ENCODE measurements around the gene CAP2.
"Not testable (repeated sequence)": the region's sequence is repeated elsewhere in the genome, so short reads cannot be mapped to it uniquely, and the experiment has no call there.

The CAP2 gene

DNA sequence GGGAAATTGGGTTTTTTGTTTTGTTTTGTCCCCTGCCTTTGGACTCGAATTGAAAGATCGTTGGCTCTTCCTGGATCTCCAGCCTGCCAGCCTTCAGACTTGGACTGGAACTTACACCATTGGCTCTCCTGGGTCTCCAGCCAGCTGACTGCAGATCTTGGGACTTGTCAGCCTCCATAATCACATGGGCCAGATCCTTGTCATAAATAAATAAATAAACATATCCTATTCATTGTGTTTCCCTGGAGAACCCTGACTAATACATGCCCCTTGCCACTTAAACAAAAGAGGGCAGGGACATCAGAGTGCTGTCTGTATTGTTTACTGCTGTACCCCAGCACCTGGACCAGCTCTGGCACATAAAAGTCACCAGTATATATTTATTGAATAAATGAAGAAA lies 101.5 kb downstream of the CAP2 start:
- in situ Hi-C loops (cut with MboI; ENCODE audit: low sequenced_read_pairs): no loop called here

GRCh38 chr6:17497535-17498095 lies 104.2 kb downstream of the CAP2 start:
- in situ Hi-C loops (cut with MboI; ENCODE audit: low sequenced_read_pairs): no loop called here

DNA sequence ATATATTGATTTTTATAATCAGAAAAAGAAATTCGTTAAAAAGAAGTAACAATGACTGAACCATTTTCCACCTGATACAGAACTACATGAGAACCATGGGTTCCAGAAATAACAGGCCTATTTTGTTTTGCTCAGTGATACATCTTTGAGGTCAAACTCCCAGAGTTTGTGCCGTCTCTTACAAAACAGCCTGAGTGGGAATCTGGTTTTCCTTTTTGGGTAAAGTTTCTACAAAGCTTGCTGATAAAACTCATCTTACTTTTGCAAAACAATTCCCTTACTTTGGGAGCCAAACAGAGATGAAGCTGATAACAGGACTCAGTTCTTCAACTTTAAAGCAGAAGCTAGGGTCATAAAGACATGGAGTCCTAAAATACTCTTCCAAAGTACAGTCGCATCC lies 108.0 kb downstream of the CAP2 start:
- in situ Hi-C loops (cut with MboI; ENCODE audit: low sequenced_read_pairs): no loop called here

GRCh38 chr6:17501982-17502704 lies 108.7 kb downstream of the CAP2 start:
- in situ Hi-C loops (cut with MboI; ENCODE audit: low sequenced_read_pairs): no loop called here

DNA sequence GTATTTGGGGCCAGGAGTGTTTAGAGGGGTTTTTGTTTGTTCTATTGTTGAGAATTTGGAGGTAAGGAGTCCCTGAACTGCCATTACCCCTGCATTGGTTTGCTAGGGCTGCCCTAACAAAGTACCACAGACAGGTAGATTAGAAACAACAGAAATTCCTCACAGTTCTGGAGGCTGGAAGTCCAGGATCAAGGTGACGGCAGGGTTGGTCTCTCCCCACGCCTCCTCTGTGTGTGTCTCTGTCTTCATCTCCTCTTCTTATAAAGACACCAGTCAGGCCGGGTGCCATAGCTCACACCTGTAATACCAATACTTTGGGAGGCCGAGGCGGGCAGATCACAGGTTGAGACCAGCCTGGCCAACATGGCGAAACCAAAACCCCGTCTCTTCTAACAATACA lies 109.7 kb downstream of the CAP2 start:
- in situ Hi-C loops (cut with MboI; ENCODE audit: low sequenced_read_pairs): no loop called here

GRCh38 chr6:17504005-17504404 lies 110.6 kb downstream of the CAP2 start:
- in situ Hi-C loops (cut with MboI; ENCODE audit: low sequenced_read_pairs): no loop called here

DNA sequence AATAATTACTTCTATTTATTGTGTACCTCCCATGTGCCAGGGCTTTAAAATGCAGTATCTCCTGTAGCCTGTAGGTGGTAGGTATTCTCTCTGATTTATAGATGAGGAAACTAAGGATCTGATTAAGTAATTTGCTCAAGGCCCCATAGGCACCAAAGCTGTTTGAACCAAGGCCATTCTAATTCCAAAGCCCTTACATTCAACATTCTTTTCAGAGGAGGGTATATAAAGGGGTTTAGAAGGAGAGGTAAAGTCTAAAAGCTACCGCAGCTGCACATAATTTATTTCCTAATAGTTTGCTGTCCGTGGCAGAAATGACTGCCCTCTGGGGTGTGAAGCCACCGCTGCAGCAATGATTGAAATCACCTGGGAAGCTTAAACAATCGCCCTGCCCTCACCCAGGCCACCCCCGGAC lies 111.7 kb downstream of the CAP2 start:
- in situ Hi-C loops (cut with MboI; ENCODE audit: low sequenced_read_pairs): no loop called here

- in situ Hi-C loops (cut with MboI; ENCODE audit: low sequenced_read_pairs): no loop called here
Observed at GRCh38 chr6:17505767-17506280, 112.4 kb downstream of the CAP2 start.

- in situ Hi-C loops (cut with MboI; ENCODE audit: low sequenced_read_pairs): no loop called here
Observed at GRCh38 chr6:17506531-17506930, 113.1 kb downstream of the CAP2 start.

GRCh38 chr6:17506962-17507361 lies 113.6 kb downstream of the CAP2 start:
- in situ Hi-C loops (cut with MboI; ENCODE audit: low sequenced_read_pairs): no loop called here

DNA sequence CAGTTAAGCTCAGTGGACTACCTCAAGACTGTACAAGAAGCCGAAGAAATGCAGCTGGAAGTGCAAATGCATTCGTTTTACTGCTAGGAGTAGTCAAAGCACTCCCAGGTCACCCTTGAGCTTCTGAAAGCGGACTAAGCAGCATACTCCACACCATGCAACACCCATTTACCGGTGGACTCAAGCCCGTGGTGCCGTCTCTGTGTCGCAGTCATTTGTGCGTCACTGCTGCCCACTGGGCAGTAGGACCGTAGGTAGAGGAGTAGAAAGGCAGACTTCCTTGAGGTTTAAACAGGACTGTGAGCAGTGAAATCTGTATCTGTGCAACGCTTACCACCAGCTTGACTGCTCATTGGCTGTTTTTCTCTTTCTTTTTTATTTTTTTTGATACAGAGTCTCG lies 117.7 kb downstream of the CAP2 start:
- in situ Hi-C loops (cut with MboI; ENCODE audit: low sequenced_read_pairs): no loop called here

- in situ Hi-C loops (cut with MboI; ENCODE audit: low sequenced_read_pairs): no loop called here
Observed at GRCh38 chr6:17511580-17511979, 118.2 kb downstream of the CAP2 start.

GRCh38 chr6:17519120-17519519 lies 125.7 kb downstream of the CAP2 start:
- in situ Hi-C loops (cut with MboI; ENCODE audit: low sequenced_read_pairs): no loop called here

DNA sequence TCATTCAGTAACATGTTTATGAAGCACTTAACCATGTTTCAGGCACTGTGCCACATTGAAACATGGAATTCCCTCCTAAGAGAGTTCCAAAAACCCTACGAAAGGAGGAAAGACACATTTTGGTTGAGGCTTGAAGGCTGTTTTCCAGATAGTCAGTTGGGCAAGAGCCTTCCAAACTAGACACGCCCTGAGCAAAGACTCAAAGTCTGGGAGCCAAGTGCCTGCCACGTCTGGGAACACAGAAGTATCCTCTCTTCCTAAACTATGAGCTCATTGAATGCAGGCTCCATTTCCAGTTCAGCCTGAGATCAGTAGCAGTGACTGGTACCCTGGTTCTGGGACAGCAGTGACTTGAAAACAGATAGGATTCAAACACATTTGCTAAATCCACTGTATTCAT lies 132.2 kb downstream of the CAP2 start:
- in situ Hi-C loops (cut with MboI; ENCODE audit: low sequenced_read_pairs): no loop called here

DNA sequence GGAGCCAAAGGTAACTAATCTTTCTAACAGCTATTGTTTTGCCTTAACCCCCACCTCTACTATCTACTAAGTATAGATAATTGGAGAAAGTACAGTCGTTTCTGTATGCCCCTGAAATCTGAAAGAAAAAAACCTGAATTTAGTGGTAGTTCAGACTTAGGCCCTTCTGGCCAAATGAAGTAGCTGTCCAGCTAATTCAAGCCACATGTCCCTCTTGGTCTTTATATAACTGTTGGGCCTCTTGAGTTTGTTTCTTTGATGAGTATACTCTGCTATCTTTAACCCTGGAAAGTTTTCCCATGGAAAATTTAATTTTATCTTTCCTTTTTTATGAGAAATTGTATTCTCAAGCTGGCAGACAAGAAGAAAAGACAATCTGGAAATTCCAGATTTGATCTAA lies 133.7 kb downstream of the CAP2 start:
- in situ Hi-C loops (cut with MboI; ENCODE audit: low sequenced_read_pairs): no loop called here

DNA sequence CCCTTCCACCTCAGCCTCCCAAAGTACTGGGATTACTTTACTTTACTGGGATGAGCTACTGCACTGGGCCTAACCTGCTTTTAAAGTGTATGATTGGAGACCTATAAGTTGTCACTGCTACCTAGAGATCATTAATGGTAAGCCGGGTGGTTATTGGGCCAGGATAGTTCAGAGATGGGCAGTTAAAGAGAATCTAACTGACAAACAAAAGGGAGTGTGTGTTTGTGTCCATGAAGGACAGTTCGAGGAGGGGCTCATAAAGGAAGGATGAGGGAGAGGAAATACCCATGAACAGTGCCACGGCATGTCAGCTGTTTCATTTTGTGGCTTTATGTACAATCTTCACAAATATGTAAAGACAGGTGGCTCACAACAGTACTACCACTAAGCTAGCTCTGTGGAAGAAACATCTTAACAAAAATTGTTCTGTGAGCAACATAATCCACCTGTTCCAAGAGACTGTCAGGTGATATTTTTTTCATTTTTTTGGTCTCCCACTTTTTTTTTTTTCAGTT lies 137.0 kb downstream of the CAP2 start:
- in situ Hi-C loops (cut with MboI; ENCODE audit: low sequenced_read_pairs): no loop called here

DNA sequence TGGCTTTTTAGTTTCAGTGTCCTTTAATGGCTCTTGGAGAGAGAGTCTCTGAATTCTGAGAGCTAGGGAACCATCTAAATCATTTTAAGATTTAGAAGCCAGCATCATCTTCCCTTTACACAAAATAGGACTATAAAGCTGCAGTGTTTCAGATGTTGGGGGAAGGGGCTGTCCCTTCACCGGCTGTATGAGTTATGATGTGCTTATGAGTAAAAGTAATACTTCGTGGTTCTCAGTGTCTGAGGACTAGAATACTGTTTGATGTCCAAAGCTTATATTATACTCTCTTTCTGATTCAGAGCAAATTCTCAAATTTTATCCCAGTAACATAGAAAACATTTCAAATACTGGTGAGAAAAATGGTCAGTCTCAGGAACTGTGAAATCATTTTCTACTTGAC lies 143.2 kb downstream of the CAP2 start:
- in situ Hi-C loops (cut with MboI; ENCODE audit: low sequenced_read_pairs): no loop called here

- in situ Hi-C loops (cut with MboI; ENCODE audit: low sequenced_read_pairs): no loop called here
Observed at GRCh38 chr6:17542243-17542642, 148.8 kb downstream of the CAP2 start.

DNA sequence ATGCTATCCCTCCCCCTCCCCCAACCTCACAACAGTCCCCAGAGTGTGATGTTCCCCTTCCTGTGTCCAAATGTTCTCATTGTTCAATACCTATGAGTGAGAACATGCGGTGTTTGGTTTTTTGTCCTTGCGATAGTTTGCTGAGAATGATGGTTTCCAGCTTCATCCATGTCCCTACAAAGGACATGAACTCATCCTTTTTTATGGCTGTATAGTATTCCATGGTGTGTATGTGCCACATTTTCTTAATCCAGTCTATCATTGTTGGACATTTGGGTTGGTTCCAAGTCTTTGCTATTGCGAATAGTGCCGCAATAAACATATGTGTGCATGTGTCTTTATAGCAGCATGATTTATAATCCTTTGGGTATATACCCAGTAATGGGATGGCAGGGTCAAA lies 152.3 kb downstream of the CAP2 start:
- in situ Hi-C loops (cut with MboI; ENCODE audit: low sequenced_read_pairs): not testable (repeated sequence)

DNA sequence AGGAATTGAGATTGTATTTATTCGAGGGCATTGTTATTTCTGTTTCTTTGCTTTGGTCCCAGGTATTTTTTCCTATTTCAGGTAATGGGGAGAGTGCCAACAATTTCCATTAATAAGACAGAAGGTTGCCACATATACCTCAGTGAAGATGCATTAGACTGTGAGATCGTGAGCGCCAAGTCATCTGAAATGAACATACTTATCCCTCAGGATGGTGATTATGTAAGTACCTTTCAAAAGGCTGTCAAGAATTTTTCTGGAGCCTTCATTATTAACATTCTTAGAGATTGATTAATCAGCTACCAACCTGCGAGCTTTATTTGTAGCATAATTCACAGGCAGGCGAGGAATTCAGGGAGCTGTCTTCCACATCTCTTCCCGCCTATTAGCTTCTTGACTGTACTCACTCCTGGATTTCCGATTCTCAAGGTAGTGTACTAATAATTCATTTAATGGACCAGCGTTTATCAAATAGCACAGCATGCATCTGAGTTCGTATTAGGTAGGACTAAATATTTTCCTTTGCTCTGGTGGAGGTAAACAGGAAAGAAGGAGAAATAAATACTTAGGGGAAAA lies 158.1 kb downstream of the CAP2 start:
- in situ Hi-C loops (cut with MboI; ENCODE audit: low sequenced_read_pairs): no loop called here

GRCh38 chr6:17552861-17553260 lies 159.5 kb downstream of the CAP2 start:
- in situ Hi-C loops (cut with MboI; ENCODE audit: low sequenced_read_pairs): no loop called here

GRCh38 chr6:17556014-17556413 lies 162.6 kb downstream of the CAP2 start:
- in situ Hi-C loops (cut with MboI; ENCODE audit: low sequenced_read_pairs): no loop called here

Measured in HL-60/S4 treated with retinoic acid at 250 ng/mL for 4 days and 3 days (cell line).